HL-60 (cell line): ENCODE results near the gene SLC12A6.

Source experiments
- POLR2AphosphoS5 ChIP-seq: IDR thresholded peaks from 2 replicates; pipeline ENCODE4 v1.6.1; 2012; ENCODE audit warnings: low read depth
- SPI1 ChIP-seq: IDR thresholded peaks from 2 replicates; pipeline ENCODE4 v1.6.1; 2012; ENCODE audit warnings: low read depth, mild to moderate bottlenecking, borderline replicate concordance
- TF ChIP-seq, protein P1 (sequence below): IDR thresholded peaks from one replicate; pipeline ENCODE4 v1.5.1; 2011; ENCODE audit warnings: low read length, control low read depth, inconsistent platforms; ENCODE audit not compliant: insufficient read depth
- TF ChIP-seq, protein P2 (sequence below): IDR thresholded peaks from 2 replicates; pipeline ENCODE4 v1.6.1; 2012; ENCODE audit warnings: low read depth; ENCODE audit not compliant: insufficient replicate concordance

- TF ChIP-seq, protein P1, sequence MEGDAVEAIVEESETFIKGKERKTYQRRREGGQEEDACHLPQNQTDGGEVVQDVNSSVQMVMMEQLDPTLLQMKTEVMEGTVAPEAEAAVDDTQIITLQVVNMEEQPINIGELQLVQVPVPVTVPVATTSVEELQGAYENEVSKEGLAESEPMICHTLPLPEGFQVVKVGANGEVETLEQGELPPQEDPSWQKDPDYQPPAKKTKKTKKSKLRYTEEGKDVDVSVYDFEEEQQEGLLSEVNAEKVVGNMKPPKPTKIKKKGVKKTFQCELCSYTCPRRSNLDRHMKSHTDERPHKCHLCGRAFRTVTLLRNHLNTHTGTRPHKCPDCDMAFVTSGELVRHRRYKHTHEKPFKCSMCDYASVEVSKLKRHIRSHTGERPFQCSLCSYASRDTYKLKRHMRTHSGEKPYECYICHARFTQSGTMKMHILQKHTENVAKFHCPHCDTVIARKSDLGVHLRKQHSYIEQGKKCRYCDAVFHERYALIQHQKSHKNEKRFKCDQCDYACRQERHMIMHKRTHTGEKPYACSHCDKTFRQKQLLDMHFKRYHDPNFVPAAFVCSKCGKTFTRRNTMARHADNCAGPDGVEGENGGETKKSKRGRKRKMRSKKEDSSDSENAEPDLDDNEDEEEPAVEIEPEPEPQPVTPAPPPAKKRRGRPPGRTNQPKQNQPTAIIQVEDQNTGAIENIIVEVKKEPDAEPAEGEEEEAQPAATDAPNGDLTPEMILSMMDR, result no peak
- TF ChIP-seq, protein P2, sequence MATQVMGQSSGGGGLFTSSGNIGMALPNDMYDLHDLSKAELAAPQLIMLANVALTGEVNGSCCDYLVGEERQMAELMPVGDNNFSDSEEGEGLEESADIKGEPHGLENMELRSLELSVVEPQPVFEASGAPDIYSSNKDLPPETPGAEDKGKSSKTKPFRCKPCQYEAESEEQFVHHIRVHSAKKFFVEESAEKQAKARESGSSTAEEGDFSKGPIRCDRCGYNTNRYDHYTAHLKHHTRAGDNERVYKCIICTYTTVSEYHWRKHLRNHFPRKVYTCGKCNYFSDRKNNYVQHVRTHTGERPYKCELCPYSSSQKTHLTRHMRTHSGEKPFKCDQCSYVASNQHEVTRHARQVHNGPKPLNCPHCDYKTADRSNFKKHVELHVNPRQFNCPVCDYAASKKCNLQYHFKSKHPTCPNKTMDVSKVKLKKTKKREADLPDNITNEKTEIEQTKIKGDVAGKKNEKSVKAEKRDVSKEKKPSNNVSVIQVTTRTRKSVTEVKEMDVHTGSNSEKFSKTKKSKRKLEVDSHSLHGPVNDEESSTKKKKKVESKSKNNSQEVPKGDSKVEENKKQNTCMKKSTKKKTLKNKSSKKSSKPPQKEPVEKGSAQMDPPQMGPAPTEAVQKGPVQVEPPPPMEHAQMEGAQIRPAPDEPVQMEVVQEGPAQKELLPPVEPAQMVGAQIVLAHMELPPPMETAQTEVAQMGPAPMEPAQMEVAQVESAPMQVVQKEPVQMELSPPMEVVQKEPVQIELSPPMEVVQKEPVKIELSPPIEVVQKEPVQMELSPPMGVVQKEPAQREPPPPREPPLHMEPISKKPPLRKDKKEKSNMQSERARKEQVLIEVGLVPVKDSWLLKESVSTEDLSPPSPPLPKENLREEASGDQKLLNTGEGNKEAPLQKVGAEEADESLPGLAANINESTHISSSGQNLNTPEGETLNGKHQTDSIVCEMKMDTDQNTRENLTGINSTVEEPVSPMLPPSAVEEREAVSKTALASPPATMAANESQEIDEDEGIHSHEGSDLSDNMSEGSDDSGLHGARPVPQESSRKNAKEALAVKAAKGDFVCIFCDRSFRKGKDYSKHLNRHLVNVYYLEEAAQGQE, result no peak
- TF ChIP-seq POLR2AphosphoS5 (no peak), SPI1 (no peak)
Observed at GRCh38 chr15:34240537-34240936, 97.0 kb downstream of the SLC12A6 start.
